Measurements from ENCODE around the gene VSIG2.

- TF ChIP-seq EZH2 (IDR thresholded peaks at IDR 0.05; ENCODE audit: borderline replicate concordance, low read length) (no peak), CTCF (IDR thresholded peaks at IDR 0.05; ENCODE audit: low read length) (no peak)
Measured at GRCh38 chr11:124699547-124699946, 52.5 kb downstream of the VSIG2 start.
